ENCODE results near the gene NPHS1.
"Not testable (repeated sequence)": the region's sequence is repeated elsewhere in the genome, so short reads cannot be mapped to it uniquely, and the experiment has no call there.

The NPHS1 gene

DNA sequence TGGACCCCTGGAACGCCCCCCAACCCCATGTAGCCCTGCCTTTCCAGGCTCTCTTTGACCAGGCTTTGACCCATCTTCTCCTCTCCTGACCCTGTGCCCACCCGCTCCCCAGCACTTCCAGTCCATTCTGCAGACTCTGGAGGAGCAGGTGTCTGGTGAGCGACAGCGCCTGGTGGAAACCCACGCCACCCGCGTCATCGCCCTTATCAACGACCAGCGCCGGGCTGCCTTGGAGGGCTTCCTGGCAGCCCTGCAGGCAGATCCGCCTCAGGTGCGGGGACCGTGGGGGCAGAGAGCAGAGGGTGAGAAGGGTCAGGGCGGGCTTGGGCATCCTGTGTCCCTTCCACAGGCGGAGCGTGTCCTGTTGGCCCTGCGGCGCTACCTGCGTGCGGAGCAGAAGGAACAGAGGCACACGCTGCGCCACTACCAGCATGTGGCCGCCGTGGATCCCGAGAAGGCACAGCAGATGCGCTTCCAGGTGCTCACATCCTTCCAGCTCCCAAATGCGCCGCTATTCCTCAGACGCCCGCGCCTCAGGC is 22.2 kb upstream of the NPHS1 start:
- no peak for DNase-seq (ENCODE audit: low read depth in 2 of 2, low spot score in 1 of 2)

DNA sequence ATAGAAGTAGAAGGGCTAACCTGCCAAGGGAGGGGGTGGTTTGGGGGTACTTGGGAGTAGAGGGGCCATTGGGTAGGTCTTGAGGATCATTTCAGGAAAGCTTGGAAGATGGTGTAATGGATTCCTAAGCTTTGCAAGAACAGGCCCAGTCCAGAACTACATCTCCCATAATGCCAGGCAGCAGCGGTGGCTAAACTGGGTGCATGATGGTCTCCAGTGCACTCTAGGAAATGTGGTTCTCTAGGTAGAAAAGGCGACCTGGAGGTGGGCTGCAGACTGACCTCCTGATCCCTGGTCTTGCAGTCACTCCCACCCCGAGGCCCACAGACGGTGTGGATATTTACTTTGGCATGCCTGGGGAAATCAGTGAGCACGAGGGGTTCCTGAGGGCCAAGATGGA is 19.9 kb upstream of the NPHS1 start:
- DNase-seq (ENCODE audit: low read depth in 2 of 2, low spot score in 1 of 2): no peak

DNA sequence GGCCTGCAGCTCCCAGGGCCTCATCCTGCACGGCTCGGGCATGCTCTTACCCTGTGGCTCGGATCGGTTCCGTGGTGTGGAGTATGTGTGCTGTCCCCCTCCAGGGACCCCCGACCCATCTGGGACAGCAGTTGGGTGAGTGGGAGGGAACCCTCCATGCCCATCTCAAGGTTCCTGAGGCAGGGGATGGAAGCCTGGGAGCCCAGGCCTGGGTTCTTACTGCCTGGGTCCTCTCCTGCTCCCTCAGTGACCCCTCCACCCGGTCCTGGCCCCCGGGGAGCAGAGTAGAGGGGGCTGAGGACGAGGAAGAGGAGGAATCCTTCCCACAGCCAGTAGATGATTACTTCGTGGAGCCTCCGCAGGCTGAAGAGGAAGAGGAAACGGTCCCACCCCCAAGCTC is 19.3 kb upstream of the NPHS1 start:
- DNase-seq (ENCODE audit: low read depth in 2 of 2, low spot score in 1 of 2): no peak

DNA sequence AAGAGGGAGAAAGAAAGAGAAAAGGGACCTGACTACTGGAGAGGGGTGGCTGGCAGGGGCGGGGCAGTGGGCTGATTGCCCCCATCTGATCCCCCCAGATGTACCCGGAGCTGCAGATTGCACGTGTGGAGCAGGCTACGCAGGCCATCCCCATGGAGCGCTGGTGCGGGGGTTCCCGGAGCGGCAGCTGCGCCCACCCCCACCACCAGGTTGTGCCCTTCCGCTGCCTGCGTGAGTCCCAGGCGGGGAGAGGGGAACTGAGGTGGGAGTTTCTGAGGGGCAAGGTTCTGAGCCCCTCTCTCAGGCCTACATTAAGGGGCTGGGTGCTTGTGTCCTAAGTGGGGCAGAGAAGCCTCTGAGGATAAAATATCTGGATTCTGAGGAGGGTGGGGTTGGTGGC is 18.5 kb upstream of the NPHS1 start:
- no peak for DNase-seq (ENCODE audit: low read depth in 2 of 2, low spot score in 1 of 2)

DNA sequence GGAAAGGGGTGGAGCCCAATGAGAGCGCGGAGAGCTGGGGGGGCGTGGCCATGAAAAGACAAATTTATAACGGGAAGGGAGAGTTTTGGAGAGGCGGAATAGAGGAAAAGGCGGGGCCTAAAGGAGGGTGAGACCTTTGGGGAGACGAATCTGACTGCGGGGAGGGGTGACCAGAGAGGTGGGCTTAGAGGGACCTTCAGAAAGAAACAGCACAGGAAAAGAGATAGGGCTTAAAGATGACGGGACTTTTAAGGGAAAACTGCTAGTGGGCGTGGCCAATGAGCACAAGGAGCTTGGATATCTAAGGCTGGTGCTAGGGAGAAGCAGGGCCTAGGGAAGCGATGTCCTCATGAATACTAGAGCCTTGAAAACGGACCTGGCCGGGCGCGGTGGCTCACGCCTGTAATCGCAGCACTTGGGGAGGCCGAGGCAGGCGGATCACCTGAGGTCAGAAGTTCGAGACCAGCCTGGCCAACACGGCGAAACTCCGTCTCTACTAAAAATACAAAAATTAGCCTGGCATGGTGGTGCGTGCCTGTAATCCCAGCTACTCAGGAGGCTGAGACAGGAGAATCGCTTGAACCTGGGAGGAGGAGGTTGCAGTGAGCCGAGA is 17.9 kb upstream of the NPHS1 start:
- DNase-seq (ENCODE audit: low read depth in 2 of 2, low spot score in 1 of 2): not testable (repeated sequence)

DNA sequence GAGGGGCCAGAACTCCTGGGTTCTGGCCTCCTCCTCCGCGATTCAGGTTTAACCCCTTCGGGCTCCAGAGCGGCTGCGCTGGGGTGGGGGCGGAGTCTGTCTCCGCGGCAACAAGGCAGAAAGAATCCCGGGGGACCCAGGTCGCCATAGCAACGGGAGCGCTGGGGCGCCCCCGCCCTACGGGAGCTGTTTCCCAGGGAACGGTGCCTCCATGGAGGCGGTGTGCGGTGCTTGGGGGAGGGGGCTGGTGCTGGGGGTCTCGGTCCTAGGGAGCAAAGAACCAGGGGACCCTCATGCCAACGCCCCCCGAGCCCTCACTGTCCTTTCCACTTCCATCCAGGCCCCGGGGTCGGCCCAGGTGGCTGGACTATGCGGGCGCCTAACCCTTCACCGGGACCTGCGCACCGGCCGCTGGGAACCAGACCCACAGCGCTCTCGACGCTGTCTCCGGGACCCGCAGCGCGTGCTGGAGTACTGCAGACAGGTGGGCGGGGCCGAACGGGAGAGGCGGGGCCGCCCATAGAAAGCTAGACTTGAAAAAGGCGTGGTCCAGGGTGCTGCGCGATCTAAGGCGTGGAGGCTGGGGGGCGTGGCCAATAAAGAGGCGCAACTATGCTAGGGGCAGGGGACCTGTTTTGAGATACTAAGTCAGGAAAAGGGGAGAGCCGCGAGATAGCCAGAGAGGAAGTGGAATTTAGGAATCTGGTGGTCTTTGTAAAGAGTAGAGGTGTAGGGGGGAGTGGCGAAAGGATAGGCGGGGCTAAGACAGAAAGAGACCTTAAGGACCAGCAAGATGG is 17.2 kb upstream of the NPHS1 start:
- no peak for DNase-seq (ENCODE audit: low read depth in 2 of 2, low spot score in 1 of 2)

DNA sequence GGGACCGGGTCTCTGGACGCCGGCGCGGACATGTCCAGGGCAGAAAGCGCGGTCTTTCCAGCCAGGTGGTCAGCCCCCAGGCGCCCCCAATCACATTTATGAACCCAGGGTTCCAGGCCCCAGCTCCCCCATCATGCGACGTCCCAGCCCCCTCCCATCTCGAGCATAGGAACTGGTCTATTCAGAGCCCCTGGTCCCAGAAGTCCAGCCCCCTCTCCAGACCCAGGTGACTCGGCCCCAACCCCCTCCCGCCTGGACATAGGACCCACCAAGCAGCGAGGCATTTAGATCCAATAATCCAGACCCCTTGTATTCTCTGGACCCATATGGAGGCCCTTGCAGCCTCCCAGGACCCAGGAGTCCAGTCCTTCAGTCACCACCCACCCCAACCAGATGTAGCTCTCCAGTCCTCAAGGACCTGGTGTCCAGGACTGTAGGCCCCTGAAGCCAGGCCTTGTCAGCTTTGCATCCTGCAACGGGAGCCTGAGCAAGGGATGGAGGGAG is 16.6 kb upstream of the NPHS1 start:
- no peak for DNase-seq (ENCODE audit: low read depth in 2 of 2, low spot score in 1 of 2)

DNA sequence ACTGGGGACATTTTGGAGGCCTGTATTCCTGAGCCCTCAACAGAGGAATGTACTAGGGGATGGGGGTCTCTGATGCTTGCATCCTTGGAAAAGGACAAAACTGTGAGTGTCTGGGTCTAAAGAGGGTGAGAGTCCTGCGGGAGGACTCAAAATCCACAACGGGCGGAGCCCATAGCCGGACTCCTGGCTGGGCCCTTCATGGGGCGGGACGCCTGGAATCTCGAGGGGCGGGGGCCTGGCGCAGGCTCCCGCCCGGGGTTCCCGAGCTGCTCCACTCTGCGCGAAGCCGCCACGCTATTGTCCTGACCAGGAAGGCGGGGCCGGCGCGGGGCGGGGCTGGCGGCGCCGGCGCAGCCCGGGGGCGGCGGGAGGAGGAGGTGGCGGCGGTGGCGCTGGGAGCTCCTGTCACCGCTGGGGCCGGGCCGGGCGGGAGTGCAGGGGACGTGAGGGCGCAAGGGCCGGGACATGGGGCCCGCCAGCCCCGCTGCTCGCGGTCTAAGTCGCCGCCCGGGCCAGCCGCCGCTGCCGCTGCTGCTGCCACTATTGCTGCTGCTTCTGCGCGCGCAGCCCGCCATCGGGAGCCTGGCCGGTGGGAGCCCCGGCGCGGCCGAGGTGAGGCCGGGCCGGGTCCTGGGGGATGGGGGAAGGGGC is 16.0 kb upstream of the NPHS1 start, which contains the start of gene APLP1:
TSS of gene APLP1 (plus strand) at position 403 of the 651 bp plus-strand sequence. CDS start at position 466, 63 bp downstream.
- no peak for DNase-seq (ENCODE audit: low read depth in 2 of 2, low spot score in 1 of 2)

DNA sequence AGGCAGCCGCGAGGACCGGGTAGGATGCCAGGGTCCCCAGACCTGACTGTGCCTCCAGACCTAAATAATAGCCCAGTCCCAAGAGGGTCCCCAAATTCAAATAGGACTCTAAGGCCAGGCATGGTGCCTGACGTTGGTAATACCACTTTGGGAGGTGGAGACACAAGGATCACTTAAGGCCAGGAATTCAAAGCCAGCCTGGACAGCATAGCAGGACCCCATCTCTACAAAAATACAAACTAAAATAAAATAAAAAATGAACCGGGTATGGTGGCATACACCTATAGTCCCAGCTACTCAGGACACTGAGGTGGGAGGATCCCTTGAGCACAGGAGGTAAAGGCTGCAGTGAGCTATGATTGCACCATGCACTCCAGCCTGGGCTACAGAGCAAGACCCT is 10.7 kb upstream of the NPHS1 start:
- DNase-seq (ENCODE audit: low read depth in 2 of 2, low spot score in 1 of 2): no peak

DNA sequence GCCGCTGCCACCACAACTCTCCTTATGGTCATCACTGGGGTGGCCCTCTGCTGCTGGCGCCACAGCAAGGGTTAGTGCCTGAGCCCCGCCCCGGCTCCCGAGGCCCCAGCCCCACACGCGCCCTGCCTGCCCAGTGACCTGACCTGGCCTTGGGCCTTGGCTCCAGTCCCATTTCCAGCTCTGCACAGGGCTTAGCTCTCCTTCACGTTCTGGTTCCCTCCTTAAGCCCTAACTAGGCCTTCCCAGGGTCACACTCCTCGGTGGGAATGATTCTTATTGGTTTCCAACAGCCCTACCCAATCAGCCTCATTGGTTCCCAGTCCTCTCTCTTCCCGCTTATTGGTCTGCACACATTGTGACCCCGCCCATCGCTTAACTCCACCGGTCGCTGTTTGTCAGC is 10.2 kb upstream of the NPHS1 start:
- DNase-seq (ENCODE audit: low read depth in 2 of 2, low spot score in 1 of 2): no peak

DNA sequence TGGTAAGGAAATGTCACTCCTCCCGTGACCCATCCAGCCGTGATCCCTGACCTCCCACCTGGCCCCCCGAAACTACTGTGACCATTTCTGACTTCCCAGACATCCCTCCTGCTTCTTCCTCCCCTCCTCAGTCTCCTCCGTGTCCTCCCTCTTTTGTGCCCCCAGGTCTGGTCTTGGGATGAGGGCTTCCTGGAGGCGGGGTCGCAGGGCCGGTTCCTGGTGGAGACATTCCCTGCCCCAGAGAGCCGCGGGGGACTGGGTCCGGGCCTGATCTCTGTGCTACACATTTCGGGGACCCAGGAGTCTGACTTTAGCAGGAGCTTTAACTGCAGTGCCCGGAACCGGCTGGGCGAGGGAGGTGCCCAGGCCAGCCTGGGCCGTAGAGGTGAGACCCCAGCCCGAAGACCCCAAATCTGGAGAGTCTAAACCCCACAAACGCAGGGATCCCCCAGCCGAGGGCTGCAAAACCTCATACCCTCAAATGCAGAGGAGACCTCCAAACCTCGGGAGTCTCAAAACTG is 9.4 kb upstream of the NPHS1 start:
- no peak for DNase-seq (ENCODE audit: low read depth in 2 of 2, low spot score in 1 of 2)

DNA sequence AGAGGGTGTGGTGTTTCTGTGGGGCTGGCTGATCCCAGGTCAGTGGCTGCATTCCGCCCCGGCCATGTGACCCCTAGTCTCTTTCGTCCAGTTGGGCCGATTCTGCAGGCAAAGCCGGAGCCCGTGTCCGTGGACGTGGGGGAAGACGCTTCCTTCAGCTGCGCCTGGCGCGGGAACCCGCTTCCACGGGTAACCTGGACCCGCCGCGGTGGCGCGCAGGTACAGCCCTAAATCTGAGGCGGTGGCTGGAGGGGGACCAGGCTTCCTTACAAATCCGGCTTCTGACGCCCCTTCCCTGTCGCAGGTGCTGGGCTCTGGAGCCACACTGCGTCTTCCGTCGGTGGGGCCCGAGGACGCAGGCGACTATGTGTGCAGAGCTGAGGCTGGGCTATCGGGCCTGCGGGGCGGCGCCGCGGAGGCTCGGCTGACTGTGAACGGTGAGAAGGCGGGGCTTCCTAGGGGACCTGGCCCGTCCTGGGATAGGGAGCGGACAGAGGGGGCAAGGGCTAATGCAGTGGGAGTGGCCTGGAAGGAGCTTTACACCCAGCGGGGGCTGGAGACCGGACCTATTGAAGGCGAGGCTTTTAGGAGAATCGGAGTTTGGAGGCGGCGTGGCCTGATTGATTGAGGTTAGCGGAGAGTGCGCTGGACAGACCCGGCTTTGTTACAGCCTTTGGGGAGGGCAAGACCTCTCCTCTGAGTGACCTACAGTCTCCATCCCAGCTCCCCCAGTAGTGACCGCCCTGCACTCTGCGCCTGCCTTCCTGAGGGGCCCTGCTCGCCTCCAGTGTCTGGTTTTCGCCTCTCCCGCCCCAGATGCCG is 8.7 kb upstream of the NPHS1 start:
- DNase-seq (ENCODE audit: low read depth in 2 of 2, low spot score in 1 of 2): no peak

DNA sequence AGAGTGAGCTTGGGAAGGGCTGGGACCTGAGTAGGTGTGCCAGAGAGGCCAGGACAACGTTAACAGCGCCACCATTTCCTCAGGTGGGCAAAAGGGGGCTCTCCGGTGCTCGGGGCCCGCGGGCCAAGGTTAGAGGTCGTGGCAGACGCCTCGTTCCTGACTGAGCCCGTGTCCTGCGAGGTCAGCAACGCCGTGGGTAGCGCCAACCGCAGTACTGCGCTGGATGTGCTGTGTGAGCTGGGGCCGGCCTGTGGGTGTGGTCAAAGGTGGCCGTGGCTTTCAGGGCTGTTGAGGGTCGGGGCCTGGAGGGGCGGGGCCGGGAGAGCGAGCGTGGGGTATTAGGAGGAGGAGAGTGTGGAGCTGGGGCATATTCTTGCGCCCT is 8.1 kb upstream of the NPHS1 start:
- DNase-seq (ENCODE audit: low read depth in 2 of 2, low spot score in 1 of 2): no peak

DNA sequence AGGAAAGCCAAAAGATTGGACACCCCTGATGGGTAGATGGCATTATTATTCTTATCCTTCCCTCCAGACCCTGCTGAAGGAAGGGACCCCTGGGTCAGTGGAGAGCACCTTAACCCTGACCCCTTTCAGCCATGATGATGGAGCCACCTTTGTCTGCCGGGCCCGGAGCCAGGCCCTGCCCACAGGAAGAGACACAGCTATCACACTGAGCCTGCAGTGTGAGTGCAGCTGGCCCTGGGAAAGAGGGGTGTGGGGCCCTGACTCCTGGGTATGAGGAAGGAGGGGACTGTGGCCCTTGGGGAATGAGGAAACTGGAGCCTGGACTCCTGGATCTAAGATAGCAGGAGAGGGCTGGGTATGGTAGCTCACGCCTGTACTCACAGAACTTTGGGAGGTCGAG is 7.1 kb upstream of the NPHS1 start:
- DNase-seq (ENCODE audit: low read depth in 2 of 2, low spot score in 1 of 2): no peak

DNA sequence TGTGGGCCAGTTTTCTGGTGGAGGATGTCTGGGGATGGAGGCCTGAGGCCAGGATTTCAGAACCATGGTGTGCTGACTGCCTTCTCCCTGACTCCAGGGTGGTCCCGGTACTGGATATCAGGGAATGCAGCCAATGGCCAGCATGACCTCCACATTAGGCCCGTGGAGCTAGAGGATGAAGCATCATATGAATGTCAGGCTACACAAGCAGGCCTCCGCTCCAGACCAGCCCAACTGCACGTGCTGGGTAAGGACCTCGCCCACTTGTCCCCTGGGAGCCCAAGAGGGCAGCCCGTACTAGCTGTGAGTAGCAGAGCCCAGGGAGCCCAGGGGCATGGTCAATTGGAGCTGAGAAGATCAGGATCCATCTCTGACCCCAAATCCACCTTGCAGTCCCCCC is 6.0 kb upstream of the NPHS1 start:
- no peak for DNase-seq (ENCODE audit: low read depth in 2 of 2, low spot score in 1 of 2)

DNA sequence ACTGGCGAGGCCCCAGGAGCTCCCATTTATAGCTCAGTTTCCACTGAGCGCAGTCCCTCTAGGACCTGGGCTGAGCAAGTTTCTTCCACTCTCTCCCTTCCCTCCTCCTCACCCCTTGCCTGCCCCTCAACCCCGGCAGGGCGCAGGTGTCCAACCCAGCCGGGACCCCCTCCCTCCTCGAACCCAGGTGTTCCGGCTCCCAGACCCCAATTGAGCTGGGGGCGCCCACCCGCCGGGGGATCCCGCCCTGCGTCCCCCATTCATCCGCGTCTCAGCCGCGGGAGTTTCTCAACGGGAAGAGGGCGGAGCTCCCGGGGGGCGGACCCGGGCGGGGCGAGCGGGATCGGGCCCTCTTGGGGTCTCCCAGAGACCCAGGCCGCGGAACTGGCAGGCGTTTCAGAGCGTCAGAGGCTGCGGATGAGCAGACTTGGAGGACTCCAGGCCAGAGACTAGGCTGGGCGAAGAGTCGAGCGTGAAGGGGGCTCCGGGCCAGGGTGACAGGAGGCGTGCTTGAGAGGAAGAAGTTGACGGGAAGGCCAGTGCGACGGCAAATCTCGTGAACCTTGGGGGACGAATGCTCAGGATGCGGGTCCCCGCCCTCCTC is 4.3 kb upstream of the NPHS1 start, which contains the start of gene KIRREL2:
TSS of gene KIRREL2 (plus strand) at position 366 of the 604 bp plus-strand sequence. CDS start at position 575, 209 bp downstream.
- DNase-seq (ENCODE audit: low read depth in 2 of 2, low spot score in 1 of 2): no peak

DNA sequence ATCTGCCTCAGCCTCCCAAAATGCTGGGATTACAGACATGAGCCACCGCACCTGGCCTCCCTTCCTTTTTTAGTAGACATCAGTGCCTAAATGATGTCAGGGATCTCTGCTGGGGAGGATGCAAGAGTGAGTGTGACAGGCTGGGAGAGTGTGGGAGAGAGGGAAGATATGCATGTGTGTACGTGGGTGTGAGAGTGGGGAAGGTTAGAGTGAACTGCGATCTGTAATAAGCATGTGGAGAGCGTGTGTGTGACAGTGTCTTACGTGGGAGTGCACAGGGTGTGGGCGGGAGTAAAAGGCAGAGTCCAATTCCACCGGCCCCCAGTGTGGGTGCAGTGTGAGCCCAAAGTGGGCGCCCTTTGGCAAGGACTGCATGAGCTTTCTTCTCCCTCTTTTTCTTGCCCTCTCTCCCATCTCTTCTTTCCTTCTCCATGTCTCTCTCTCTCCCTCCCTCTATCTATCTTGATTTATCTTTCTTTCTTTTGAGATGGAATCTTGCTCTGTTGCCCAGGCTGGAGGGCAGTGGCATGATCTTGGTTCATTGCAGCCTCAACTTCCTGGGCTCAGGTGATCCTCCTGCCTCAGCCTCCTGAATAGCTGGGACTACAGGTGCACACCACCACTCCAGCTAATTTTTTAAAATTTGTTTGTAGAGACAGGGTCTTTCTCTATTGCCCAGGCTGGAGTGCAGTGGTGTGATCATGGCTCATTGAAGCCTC is 893 bp upstream of the NPHS1 start:
- DNase-seq (ENCODE audit: low read depth in 2 of 2, low spot score in 1 of 2): no peak

DNA sequence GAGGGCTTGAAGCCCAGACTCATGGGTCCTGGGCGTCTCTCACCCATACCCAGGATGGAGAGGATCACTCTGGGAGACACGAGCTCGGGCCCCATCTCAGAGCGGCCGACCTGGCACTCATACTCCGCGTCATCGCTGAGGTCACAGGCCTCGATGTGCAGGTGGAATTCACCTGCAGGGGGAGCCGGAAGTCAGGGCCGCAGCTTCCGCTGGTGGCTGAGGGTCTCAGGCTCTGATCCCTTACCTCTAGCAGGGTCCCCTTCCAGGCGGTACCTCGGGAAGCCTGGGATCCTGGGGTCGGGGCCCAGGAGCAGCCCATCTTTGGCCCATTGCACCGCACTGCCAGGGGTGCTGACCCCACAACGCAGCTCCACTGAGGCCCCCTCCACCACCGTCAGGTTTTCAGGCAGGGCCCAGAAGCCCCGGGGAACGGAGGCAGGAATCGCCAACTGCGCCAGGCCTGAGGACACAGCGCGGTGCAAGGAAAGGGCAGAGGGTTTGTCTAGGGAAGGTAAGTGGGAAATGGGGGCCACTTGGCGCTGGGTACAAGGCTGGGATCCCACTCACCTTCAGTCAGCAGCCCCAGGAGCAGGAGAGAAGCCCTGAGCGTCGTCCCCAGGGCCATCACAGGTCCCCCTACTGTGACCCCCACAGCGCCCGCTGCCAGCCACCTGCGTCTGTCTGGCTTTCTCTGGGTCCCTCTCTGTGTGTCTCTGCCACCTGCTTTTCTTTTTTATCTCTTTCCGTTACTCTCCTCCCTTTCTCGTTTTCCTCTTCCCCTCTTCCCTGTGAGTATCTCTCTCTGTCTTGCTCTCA is 883 bp downstream of the NPHS1 start:
- no peak for DNase-seq (ENCODE audit: low read depth in 2 of 2, low spot score in 1 of 2)

All from stimulated activated CD8-positive, alpha-beta memory T cell treated with anti-CD3 and anti-CD28 coated beads, Interleukin-4, amount 100 ng/mL, for 1 hour (primary cell).